AG08395 (cell line): ENCODE results near the gene ATG10.
"Not testable (repeated sequence)": the region's sequence is repeated elsewhere in the genome, so short reads cannot be mapped to it uniquely, and the experiment has no call there.

Experiments
- DNase-seq: peaks from one replicate; pipeline ENCODE4 v3.0.0; 2012; ENCODE audit warnings: mixed read lengths, low spot score

Gene ATG10

DNA sequence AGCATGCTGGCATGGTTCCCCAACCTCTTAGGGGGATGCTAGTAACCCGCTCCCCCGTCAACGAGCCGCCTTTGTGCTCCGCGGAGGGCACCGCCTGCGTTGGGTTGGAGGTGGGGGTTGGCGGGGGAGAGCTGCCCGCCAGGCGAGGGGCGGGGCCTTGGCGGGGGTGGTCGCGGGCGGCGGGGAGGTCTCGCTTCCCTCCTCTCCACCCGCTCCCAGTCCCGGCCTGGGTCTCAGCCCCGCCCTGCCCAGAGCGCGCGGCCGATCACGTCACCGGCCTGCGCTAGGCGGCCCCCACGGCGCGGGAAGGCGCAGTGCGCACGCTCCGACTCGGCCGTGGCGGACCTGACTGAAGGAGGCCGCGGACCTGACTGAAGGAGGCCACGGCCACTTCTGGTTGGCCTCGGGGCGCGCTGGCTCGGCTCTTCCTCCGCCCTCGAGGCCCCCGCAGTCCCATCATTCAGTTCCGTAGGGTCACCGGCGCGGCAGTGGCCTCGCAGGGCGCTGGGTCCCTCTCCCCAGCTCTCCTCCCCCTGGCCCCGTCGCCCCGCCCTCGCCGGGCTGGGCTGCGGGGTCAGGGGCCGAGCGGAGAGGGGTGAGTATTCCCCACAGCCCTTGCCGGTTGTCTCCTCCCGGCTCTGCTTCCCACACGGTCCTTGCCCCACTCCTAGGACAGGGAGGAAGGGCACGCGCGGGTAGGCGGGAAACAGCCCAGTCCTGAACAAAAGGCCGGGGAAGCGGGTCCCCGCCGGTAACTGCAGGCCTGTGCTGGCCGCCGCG lies at the start of gene ATG10:
Gene ATG10, plus strand, starts transcription at position 312 of the 780 bp plus-strand sequence. CDS start 15,548 bp downstream, outside the sequence.
- peak; percentile 96 for DNase-seq

GRCh38 chr5:81922854-81923279 lies 49.0 kb upstream of the ATG10 start:
- DNase-seq, result no peak

GRCh38 chr5:81924442-81924841 lies 47.4 kb upstream of the ATG10 start:
- no peak for DNase-seq

GRCh38 chr5:81925009-81925408 lies 46.8 kb upstream of the ATG10 start:
- DNase-seq, result no peak

DNA sequence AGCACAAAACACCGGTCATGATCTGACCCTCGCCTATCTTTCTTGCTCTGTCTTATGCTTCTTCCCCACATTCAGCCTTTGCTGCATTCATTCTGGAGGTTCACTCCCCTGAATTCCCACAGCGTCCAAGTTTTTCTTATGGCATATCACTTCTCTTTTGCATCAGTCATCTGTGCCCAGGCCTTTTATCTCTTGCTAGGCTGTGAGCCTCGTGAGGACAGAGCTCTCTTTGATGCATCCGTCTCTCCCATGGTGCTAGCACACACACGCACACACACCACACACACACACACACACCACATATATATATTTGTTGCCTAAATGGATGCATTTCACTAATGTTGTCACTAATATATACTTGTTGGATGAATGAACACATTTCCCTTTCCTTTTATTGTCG lies 45.8 kb upstream of the ATG10 start:
- no peak for DNase-seq

DNA sequence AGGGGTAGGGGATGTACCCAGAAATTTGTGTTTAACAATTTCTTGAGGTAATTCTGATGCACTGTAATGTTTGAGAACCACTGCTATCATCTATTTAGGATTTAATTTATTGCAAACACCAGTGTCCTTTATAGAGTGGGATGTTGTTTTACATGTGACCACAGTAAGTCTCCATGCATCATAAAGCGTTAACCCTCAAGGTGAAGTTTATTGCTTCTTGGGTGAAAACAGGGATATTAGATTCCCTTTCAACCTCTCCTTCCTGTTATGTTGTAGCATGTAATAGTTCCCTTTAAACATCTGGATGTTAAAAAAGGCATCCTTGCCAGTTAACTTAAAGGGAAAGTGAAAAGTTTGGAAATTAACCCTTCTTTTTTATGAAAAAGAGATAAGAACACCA lies 35.8 kb upstream of the ATG10 start:
- DNase-seq, result no peak

- no peak for DNase-seq
These were observed 35.1 kb upstream of the ATG10 start for GRCh38 chr5:81936750-81937149.

GRCh38 chr5:81942746-81943145 lies 29.1 kb upstream of the ATG10 start:
- DNase-seq, result no peak

GRCh38 chr5:81948349-81948748 lies 23.5 kb upstream of the ATG10 start:
- DNase-seq, result no peak

DNA sequence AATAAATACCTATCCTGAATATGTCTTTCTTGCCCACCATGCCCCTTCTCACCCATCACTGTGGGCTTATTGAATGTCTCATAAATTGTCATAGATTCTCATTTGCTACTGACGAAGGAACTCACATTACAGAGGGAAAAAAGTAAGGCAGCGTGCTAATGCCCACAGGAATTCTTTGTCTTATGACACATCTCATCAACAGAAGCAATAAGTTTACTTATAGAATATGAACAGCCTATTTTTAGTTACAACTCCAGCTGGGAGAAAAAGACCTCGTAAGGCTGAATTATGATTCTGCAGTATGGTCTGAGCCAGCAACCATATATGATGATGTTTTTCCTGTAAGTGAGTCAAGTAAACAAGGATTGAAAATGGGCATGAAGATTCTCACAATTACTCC lies 22.4 kb upstream of the ATG10 start:
- no peak for DNase-seq

GRCh38 chr5:81950996-81951395 lies 20.8 kb upstream of the ATG10 start:
- no peak for DNase-seq

GRCh38 chr5:81954796-81955195 lies 17.0 kb upstream of the ATG10 start:
- DNase-seq, result not testable (repeated sequence)

DNA sequence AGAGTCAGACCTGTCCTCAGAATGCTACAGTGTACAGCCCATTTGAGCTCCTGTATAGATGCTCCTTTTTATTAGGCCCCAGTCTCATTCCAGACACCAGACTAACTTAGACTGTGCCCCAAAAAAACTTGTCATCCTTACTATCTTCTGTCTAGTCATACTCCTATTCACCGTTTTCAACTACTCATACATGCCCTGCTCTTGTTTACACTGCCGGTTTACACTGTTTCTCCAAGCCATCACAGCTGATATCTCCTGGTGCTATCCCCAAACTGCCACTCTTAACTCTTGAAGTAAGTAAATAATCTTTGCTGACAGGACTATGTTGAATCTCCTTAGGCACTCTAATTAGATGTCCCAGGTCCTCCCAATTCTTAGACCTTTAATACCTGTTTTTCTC lies 13.7 kb upstream of the ATG10 start:
- DNase-seq, result not testable (repeated sequence)

DNA sequence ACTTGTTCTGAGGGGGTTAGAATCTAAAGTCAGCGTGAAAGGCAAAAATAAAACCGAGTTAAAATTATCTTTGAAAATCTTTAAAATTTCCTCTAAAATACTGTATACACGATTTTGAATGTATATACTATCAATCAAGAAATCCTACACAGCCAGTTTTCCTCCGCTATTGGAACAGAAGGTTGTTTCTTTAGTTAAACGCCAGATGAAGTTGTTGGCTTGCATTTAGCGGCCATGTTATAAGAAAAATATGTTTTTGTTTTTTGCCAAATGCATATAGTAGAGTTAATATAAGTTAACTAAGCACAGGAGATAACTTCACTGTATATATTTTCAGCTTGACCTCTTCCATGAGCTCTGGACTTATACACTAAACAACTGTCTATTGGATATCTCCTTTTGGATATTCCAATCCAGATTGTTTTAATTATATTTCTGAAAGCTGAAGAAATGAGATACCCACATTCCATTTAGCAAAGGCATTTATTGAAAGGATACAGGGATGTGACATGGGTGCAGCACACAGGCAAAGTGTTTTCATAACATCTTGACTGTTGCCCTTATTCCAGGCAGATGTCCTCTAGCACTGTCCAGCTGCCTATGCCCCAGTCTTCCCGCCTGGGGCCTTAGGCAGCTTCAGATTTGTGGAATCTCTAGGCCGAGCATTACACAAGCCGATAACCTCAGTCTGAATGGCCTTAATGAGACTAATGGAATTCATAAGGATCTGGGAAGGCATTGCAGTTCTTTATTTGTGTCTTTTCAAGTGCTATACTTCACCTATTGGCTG lies 10.0 kb upstream of the ATG10 start:
- DNase-seq, result no peak

GRCh38 chr5:81963544-81963943 lies 8.3 kb upstream of the ATG10 start:
- no peak for DNase-seq

DNA sequence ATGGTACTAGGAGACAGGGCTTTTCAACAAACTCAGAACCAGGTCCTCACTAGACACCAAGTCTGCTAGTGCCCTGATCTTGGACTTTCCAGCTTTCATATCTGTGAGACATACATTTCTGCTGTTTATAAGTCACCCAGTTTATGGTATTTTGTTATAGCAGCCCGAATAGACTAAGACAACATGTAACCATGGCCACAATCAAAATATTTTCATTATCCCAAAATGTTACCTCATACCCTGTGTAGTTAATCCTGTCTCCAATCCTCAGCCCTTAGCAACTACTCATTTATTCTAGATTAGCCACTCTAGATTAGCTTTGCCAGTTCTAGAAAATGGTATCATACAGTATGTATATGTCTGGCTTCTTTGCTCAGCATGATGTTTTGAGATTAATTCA lies 6.3 kb upstream of the ATG10 start:
- DNase-seq, result no peak

GRCh38 chr5:81969226-81969625 lies 2.6 kb upstream of the ATG10 start:
- DNase-seq, result no peak

DNA sequence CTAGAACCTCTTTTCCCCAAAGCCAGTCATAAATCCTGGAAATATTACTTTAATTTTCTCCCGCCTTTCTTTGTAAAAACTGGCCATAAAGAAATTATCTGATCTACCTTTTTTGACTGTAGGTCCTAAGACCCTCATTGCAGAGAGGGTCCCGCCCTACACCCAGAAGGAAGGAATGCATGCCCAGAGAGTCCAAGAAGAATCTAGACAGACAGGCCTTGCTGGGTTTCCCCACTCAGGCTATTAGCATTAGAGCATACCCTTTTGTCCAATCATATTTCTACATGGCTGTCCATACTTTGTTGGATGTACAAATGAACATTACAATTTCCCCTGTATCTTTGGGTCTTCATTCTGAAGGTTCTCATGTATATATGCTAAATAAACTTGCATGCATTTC lies 1.9 kb upstream of the ATG10 start:
- no peak for DNase-seq

GRCh38 chr5:81971111-81971711 lies 612 bp upstream of the ATG10 start:
- DNase-seq, result peak; percentile 24

- DNase-seq, result no peak
These were observed 615 bp downstream of the ATG10 start for GRCh38 chr5:81972492-81972783.

GRCh38 chr5:81980160-81980559 lies 8.3 kb downstream of the ATG10 start:
- DNase-seq, result no peak

DNA sequence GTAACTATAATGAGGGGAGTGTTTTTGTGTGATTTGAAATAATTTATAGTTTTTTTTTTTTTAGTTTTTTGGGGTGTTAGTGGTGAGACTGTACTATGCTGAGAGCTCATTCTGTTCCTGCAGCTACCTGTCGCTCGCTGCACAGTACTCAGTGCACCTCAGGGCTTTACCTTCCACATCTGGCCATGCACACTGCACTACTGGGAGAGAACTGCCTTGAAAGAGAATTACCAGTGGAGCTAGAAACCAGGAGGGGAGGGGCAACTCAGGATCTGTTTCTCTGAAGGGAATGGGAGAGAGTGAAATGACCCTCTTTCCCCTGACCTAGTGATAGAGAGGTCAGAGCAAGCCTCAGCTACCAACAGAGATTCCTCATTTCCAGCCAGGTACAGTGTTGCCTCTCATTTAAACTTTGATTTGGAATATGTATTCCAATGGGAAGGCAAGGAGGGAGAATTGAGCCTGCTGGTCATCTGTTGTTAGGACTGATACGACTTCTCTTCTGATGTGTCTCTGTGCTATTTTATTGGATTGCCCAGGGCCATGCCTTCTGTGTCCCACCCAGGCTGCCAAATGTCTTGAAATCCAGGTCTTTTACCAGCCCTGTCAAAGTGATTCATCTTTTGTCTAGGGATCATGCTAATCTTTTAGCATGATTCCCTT lies 8.9 kb downstream of the ATG10 start:
- DNase-seq, result no peak
